Mesenteric fat pad (tissue), 1 donor: ENCODE measurements around the gene EMC9. TPM values are rescaled to one million over a fixed set of nuclear protein-coding genes. Genes with fewer than 3 reads are reported as not detected.

Experiments used
- DNase-seq: peaks from one replicate; pipeline ENCODE4 v3.0.0-alpha.2; 2020; ENCODE audit warnings: low spot score
- microRNA-seq: library from miRNA; unstranded; fragments of <30 nt; microRNA quantifications from one replicate; pipeline ENCODE4 v1.2.0, GENCODE V29; 2020; ENCODE audit warnings: borderline number of aligned reads
- total RNA-seq: library from RNA; stranded (reverse); fragmentation: NEBNext Ultra II Directional; extraction: Animal tissue kit (Norgen Biotek cat#: 25700); gene quantifications from one replicate; pipeline ENCODE4 v1.2.1, GENCODE V29; 2021
- donor health status: DM: yes; HTN: yes; CAD: no.

The EMC9 gene
- total RNA-seq, 1 donor from 2014 or later = 15.5 TPM

DNA sequence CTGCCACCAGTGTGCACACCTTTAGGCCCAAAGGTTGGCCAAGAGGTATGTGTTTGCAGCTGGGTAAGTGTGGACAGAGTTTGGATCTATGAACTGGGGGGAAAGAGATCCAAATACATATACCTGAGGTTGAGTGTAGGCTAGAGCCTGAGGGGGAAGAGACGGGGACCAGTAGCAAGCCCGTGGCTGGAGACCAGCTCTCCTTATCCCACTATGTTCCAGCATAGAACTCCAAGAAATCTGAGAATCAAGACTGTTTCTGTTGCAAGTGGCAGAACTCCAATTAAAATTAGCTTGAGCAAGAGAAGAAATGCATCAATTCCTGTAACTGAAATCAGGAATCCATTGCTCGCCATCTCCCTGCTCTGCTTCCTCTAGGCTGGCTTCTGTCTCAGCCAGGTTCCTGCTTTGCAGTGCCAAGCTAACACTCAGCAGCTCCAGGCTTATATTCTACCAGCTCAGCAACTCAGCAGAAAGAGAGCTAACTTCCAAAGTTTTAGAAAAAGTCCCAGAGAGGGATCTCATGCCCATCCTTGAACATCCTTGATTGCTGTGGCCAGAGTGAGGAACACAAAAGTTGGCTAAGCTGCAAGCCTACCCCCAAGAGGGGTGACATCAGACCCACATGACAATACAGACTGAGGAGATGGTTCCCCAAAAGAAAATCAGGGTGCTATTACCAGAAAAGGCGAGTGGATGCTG, 48.7 kb downstream of the EMC9 start:
- peak; percentile 62 for DNase-seq

DNA sequence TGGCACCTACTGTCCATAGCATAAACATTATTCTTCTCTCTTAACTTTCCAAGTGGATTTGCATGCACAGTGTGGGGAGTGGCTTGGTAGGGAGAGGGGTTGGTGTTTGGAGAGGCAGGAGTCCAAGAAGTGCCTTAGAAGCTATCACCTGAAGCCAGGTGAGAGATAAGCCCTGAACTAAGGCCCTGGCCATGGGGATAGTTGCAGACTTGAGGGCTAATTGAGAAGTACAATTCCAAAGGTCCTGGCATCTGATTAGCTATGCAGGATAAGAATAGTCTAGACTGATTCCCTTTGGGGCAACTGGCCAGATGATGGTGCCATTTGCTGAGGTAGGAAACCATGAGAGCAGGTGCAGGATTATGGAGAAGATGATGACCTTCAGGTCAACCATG, 49.3 kb downstream of the EMC9 start:
- peak; percentile 28 for DNase-seq

DNA sequence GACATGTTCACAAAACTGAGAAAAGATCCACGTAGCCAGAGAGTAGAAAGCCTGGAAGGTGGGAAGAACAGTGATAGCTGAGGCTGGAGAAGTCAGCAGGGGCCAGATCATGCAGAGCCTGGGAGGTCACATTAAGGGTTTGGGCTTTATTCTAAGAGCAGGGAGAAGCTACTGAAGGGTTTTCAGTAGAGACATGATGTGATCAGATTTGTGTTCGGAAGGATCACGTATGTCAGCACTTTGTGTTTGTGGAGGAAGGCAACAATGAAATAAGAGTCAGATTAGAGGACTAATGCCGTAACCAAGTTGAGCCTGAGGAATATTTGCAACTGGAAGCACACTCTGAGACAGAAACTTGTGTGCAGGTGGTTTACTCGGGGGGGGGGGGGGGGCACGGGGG, 51.5 kb downstream of the EMC9 start:
- no peak for DNase-seq

Small RNA genes within 50 kb of the gene (microRNA-seq; reads per million reads assigned to microRNA genes)
- not detected for gene MIR7703

Other genes starting within 250 kb of the EMC9 start
- 19.2 TPM for gene DHRS4, start 187.8 kb downstream of the EMC9 start, total RNA-seq
- 18.9 TPM for gene DHRS4L2, start 152.7 kb downstream of the EMC9 start, total RNA-seq
- 0.61 TPM for gene CARMIL3, start 89.6 kb downstream of the EMC9 start, total RNA-seq
- not detected for gene CPNE6, start 70.0 kb downstream of the EMC9 start, total RNA-seq
- gene PCK2, start 47.3 kb downstream of the EMC9 start, total RNA-seq = 39.1 TPM
- gene DCAF11, start 26.8 kb downstream of the EMC9 start, total RNA-seq = 31.7 TPM
- 1.6 TPM for gene NRL, start 26.6 kb downstream of the EMC9 start, total RNA-seq
- 0.58 TPM for gene FITM1, start 10.9 kb downstream of the EMC9 start, total RNA-seq
- gene PSME1, start 5.4 kb downstream of the EMC9 start, total RNA-seq = 121 TPM
- gene PSME2, start 5.0 kb upstream of the EMC9 start, total RNA-seq = 113 TPM
- 60.0 TPM for gene RNF31, start 5.9 kb upstream of the EMC9 start, total RNA-seq
- gene IRF9, start 19.7 kb upstream of the EMC9 start, total RNA-seq = 102 TPM
- 31.5 TPM for gene REC8, start 30.5 kb upstream of the EMC9 start, total RNA-seq
- 46.3 TPM for gene IPO4, start 47.2 kb upstream of the EMC9 start, total RNA-seq
- 51.0 TPM for gene TM9SF1, start 53.9 kb upstream of the EMC9 start, total RNA-seq
- not detected for gene TSSK4, start 64.1 kb upstream of the EMC9 start, total RNA-seq
- gene CHMP4A, start 71.9 kb upstream of the EMC9 start, total RNA-seq = 58.7 TPM
- gene MDP1, start 74.5 kb upstream of the EMC9 start, total RNA-seq = 10.3 TPM
- 169 TPM for gene NEDD8, start 90.8 kb upstream of the EMC9 start, total RNA-seq
- gene GMPR2, start 91.3 kb upstream of the EMC9 start, total RNA-seq = 46.5 TPM
- gene TINF2, start 101.0 kb upstream of the EMC9 start, total RNA-seq = 73.3 TPM
- 0.77 TPM for gene TGM1, start 121.6 kb upstream of the EMC9 start, total RNA-seq
- 17.0 TPM for gene RABGGTA, start 130.0 kb upstream of the EMC9 start, total RNA-seq
- 19.0 TPM for gene DHRS1, start 158.2 kb upstream of the EMC9 start, total RNA-seq
- gene NOP9, start 158.3 kb upstream of the EMC9 start, total RNA-seq = 23.4 TPM
- gene CIDEB, start 166.4 kb upstream of the EMC9 start, total RNA-seq = 19.1 TPM
- 7.2 TPM for gene LTB4R2, start 168.5 kb upstream of the EMC9 start, total RNA-seq
- gene LTB4R, start 169.9 kb upstream of the EMC9 start, total RNA-seq = 11.9 TPM
- gene ADCY4, start 193.5 kb upstream of the EMC9 start, total RNA-seq = 59.6 TPM
- 12.7 TPM for gene RIPK3, start 198.4 kb upstream of the EMC9 start, total RNA-seq
- gene NFATC4, start 226.6 kb upstream of the EMC9 start, total RNA-seq = 41.3 TPM